Stimulated activated CD4-positive, alpha-beta T cell treated with anti-CD3 and anti-CD28 coated beads, Interleukin-12 subunit alpha, Interleukin-12 subunit beta, amount 100 ng/mL, for 48 hours (primary cell): Measurements from ENCODE around the gene EGFL6.
"Not testable (repeated sequence)": the region's sequence is repeated elsewhere in the genome, so short reads cannot be mapped to it uniquely, and the experiment has no call there.

Source experiments
- DNase-seq, 3 donors: peaks; one replicate each; pipeline ENCODE4 v3.0.0-alpha.2; 2020; ENCODE audit warnings: low read depth in 2 of 3, low spot score in 1 of 3

The EGFL6 gene

DNA sequence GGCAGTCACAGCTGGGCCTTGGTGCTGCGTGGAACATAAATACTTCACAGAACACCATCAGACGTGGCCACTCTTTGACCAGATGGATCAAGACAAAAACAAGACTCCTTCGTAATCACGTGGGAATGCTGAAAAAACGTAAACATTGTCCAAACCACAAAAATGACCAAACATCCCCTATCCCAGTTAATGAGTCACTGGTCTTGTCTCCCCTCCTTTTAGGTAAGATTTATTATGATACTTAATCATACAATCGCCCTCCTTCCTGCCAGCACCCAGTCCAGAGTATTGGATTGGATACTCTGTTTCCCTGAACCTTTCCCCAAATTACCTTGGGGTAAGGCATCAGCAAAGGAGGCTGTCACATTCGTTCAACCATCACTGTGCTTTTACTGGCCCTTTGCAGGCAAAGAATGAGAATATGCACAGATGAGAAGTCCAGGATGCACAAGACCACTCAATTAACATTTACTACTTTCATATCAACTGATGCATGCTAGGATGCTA is 82.9 kb downstream of the EGFL6 start:
- DNase-seq: no peak

DNA sequence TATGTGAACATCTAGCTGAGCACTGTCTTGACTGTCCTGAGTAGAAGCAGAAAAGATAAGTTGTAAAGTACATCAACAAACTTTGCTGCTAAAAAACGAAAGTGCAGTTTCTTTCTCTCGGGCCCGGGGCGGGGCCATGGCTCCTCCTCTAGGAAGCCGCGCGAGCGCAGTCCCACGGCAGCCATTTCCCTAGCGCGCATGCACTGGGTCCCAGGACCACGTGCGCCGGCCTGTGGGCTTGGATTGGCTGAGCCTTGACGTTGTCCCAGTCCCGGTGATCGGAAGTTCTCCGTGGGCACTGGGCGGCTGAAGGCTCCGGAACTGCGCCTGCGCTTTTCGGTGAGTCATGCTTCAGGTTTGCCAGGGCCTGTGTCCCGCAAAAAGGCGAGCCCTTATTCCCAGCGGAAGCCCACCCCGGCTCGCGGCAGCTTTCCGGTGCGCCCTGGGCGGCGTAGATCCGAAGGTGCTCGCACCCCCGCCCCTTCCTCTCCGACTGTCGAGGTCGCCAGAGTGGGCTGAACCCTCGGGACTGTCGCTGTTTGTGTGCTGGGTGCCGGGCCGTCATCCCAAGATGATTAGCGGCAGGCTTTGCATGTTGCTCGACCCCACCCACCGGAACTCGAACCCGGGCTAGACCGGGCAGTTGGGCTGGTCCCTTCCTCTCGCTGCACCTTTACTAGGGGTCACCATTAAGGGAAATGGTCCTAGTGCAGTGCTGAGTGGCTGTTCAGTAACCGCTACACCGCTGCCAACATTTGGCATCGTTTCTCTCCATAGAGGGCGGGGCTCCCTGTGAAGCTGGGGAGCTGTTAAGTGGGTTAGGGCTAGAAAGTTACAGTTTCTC is 83.7 kb downstream of the EGFL6 start, which contains the start of gene TCEANC:
Gene TCEANC, plus strand, starts transcription at position 292 of the 844 bp plus-strand sequence. CDS start 9,368 bp downstream, outside the sequence.
- peak; percentile 86 to 92 (median 87) for DNase-seq

DNA sequence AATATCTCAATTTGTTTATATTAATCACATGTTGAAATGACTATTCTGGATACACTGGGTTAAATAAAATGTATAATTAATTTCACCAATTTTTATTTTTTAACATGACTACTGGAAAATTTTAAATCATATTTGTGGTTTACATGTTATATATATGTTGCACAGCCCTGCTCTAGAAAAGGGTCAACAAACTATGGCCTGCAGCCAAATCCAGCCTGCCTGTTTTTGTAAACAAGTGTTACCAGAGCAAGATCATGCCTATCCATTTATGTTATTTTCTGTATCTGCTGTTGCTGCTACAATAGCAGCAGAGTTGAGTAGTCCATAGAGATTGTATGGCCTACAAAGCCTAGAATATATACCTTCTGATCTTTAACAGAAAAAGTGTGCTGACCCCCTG is 84.7 kb downstream of the EGFL6 start:
- no peak for DNase-seq

DNA sequence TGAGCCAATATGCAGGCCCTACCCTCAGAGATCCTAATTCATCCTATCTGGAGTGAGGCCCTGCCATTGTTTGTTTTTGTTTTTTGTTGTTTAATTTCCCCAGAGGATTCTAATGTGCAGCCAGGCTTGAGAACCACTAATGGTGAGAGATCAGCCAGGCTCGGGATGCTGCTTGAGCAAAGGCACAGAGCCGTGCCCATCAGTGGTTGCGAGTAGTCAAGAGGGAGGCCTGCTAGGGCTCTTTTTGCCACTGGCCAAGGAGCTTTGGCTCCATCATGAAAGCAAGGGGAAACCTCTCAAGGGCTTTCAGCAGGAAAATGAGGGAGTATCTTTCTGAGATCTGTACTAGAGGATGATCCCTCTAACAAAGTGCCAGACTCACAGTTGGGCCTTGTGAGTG is 86.3 kb downstream of the EGFL6 start:
- DNase-seq: no peak

DNA sequence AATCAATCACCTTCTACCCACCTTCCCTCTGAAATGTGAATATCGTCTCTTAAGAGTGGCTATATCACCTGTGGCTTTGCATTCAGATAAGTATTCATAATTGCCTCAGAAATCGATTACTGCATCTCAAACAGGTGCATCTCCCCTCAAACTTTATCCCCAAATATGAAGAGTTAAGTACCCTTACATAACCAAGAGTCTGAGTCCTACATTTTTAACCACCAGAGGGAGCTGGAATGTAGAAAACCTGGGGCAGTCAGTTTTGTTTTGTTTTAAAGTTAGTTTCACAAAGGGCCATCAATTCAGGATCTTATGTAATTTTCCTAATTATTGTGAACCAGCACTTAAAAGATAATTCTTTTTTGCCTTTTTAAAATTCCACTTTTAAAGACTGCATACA is 89.2 kb downstream of the EGFL6 start:
- peak in 1 of 3 donors; percentile 37 for DNase-seq

DNA sequence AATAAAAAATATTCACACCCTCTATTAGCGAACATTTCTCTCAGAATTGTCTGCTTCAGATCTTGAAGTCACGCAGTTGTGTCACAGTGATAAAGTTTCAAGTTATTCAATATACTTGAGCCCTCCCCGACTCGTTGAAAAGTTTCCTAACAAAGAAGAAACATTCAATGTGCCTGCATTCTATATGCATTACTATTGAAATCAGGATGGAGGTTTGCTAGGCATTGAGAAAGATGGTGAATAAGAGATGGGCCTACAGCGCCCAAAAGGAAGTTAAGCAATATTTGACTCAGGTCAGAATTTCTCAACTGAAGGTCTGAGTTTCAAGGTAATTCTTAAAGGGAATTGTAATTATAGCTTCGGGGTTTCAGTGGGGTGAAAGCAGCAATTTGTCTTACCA is 89.7 kb downstream of the EGFL6 start:
- no peak for DNase-seq

DNA sequence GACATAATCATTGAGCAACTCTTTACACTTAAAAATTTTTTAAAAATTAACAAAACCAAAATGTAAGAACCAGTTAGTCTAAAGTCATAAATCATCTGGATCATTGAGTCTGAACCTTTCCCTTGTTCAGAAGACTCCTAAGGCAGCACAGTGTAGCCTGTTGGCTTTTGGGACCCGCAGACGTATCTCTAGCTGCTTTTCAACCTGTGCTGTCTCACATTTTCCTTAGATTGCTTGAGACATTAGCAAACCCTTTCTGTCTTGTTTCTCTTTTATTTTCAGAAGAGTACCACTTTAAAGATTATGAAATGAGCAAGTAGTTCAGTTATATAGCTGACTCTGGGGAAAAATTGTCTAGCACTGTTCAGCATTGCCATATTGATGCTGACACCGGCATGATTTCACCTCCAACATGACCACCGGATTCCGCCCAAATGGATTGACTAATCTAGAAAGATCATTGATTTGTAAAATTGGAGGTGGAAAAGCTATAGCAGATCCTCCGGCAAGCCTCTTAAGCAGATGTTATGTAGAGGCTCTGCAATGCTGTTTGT is 92.4 kb downstream of the EGFL6 start:
- no peak for DNase-seq

DNA sequence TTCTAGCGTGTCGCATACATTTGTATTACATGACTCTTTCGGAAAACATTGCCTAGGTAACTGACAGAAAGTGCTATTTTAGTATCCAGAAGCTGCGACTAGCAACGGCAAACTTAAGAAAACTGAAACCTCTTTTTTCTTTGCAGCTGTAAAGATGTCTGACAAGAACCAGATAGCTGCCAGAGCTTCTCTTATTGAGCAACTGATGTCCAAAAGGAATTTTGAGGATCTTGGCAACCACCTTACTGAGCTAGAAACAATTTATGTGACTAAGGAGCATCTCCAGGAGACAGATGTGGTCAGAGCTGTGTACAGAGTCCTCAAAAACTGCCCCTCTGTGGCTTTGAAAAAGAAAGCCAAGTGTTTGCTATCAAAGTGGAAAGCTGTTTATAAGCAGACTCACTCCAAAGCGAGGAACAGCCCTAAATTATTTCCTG is 93.0 kb downstream of the EGFL6 start:
- DNase-seq: no peak

DNA sequence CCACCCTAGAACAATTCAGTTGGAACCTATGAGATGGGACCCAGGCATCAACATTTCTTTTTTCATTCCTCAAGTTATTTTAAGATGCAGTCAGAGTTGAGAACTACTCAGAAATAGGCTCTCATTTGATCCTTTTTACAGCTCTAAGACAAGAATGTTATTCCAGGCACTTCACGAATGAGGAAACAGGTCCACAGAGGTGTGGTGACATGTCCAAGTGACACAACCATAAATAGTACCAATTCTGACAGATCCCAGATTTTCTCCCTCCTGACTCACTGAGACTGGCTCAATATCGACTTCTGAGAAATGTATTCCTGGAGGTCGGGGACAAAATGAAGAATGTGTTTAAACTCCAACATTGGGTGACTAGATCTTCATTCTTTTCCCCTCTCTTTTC is 94.6 kb downstream of the EGFL6 start:
- no peak for DNase-seq

DNA sequence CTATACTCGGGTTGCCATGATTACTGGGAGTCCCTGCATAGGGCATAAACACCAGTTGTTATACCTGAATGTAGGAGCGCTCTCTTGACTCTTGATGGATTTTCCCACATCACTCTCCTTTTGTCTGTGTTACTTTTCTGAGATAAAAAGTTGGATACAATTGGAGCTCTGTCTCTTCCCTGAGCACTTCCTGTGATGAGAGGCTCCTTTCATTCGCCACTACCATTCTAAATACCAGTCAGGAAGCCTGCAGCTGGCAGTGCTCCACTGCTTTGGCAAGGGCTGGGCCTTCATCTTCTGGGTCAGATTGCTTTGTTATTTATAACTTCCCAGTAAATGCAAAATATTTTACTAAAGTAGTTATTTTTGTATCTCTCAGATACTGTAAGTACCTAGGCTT is 97.4 kb downstream of the EGFL6 start:
- no peak for DNase-seq

DNA sequence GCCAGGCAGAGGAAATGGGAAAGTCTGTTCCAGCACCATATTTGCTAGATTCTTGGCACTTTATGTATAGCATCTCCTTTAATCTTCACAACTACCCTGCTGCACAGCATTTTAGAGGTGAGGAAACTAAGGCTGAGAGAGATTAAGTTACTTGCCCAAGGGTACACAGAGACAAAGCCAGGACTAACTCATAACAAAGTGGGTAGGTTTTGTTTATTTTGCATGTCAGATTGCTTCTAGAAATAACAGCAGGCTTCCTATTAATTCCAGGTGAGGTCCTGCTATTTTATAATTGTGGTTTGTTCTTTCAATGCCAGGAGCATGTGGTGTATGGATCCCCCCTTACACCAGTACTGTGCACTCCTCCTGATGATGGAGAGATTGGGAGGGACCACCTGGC is 98.5 kb downstream of the EGFL6 start:
- DNase-seq: no peak

DNA sequence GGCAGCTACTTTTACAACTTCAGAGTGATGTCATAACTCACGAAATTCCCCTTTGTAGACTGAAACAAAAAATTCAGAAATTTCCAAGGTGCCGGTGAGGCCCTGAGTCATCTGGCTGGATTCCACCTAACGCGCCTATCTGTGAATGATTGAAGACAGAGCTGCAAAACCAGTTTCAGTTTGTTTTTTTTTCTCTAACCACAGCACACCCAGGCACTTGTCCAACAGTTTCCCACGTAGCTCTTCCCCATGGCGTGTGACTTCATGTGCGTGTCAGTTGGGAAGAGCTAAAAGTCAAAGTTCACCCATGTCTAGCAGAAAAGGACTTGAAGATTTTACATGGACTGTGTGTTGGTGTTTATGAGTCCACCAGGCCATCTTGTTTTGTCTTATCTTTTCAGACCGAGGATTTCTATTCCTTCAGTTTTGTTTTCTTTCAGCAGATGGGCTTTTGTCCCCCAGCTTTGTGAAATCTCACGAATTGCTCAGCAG is 99.9 kb downstream of the EGFL6 start:
- DNase-seq: peak in 1 of 3 donors; percentile 43

DNA sequence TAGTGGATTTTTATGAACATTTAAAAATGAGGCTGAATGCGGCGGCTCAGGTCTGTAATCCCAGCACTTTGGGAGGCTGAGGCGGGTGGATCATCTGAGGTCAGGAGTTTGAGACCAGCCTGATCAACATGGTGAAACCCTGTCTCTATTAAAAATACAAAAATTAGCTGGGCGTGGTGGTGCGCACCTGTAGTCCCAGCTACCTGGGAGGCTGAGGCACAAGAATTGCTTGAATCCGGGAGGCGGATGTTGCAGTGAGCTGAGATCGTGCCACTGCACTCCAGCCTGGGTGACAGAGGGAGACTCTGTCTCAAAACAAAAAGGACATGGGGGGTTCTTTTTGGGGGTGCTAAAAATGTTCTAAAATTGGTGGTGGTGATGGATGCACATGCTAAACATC is 100.4 kb downstream of the EGFL6 start:
- DNase-seq: not testable (repeated sequence)

DNA sequence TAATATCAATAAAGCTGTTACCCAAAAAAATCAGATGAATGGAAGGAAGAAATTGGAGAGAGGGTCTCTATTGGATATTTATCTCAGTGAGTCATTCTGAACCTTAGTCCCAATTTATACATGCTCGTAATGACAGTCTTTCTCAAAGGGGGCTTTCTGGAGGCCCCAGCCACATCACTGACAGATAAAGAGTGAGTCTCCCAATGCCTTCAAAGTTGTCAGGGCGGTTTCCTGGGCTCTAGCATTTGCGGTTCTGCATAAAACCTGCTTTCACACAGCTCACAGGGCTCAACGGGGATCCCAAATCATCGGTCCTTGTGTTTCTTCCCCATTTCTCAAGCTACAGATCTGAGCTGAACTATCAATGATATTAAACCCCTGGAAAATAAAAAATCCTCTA is 100.8 kb downstream of the EGFL6 start:
- no peak for DNase-seq

DNA sequence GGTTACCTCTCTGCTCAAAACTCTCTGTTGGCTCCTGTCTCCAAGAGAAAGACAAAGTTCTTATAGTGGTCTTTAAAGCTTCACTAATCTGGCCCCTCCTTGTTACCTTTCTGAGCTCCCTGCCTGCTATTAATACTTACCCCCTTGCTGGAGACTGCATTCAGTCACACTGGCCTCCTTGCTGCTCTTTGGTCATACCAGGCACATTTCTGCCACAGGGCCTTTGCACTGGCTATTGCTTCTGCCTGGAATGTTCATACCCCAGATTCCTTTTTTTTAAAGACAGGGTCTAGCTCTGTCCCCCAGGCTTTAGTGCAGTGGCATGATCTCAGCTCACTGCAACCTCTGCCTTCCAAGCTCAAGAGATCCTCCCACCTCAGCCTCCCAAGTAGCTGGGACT is 103.6 kb downstream of the EGFL6 start:
- DNase-seq: no peak

DNA sequence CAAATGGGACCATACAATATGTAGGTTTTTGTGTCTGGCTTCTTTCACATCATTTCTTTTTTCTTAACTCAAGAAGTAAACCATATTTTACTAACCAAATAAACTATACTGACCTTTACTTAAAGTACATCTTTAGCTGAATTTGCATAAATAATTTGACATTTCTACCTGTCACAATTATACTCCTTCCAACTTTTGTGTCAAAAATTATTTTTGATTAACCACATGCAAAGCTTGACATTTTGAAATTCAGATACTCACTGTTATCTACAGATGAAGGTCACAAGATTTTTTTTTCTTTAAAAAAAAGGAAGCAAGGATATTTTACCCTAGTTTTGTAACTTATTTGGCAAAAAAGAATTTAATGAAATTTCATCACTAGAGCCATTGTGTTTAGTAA is 107.5 kb downstream of the EGFL6 start:
- no peak for DNase-seq

DNA sequence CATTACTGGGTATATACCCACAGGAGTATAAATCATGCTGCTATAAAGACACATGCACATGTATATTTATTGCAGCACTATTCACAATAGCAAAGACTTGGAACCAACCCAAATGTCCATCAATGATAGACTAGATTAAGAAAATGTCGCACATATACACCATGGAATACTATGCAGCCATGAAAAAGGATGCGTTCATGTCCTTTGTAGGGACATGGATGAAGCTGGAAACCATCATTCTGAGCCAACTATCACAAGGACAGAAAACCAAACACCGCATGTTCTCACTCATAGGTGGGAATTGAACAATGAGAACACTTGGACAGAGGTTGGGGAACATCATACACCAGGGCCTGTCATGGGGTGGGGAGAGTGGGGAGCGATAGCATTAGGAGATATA is 110.3 kb downstream of the EGFL6 start:
- not testable (repeated sequence) for DNase-seq

DNA sequence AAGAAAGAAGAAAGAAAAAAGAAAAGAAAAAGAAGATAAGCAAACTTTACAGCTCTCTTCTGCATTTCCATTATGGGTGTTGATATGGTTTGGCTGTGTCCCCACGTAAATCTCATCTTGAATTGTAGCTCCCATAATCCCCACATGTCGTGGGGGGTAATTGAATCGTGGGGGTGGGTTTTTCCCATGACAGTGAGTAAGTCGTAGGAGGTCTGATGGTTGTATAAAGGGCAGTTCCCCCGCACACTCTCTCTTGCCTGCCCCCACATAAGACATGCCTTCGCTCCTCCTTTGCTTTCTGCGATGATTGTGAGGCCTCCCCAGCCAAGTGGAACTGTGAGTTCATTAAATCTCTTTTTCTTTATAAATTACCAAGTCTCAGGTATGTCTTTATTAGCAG is 112.2 kb downstream of the EGFL6 start:
- no peak for DNase-seq
